ENCODE data around the gene ZNF69. TPM values are rescaled to one million over a fixed set of nuclear protein-coding genes. Genes with fewer than 3 reads are reported as not detected.
"Not testable (repeated sequence)": the region's sequence is repeated elsewhere in the genome, so short reads cannot be mapped to it uniquely, and the experiment has no call there.

The ZNF69 gene
- 6.4 and 7.5 TPM in 2 replicates for total RNA-seq (2022)
- percentile 70 among the genes with signal in this experiment for Bru-seq, nascent RNA
- BruChase-seq, experiment 1, labeled RNA remaining after a 2-hour chase = percentile 83 among the genes with signal in this experiment
- BruChase-seq, experiment 2, labeled RNA remaining after a 6-hour chase = percentile 77 among the genes with signal in this experiment
- long read RNA-seq, partial matches to known transcripts = 0 of 3 reads
- long read RNA-seq, other reads (novel, unspliced or antisense) = 1 of 3 reads

DNA sequence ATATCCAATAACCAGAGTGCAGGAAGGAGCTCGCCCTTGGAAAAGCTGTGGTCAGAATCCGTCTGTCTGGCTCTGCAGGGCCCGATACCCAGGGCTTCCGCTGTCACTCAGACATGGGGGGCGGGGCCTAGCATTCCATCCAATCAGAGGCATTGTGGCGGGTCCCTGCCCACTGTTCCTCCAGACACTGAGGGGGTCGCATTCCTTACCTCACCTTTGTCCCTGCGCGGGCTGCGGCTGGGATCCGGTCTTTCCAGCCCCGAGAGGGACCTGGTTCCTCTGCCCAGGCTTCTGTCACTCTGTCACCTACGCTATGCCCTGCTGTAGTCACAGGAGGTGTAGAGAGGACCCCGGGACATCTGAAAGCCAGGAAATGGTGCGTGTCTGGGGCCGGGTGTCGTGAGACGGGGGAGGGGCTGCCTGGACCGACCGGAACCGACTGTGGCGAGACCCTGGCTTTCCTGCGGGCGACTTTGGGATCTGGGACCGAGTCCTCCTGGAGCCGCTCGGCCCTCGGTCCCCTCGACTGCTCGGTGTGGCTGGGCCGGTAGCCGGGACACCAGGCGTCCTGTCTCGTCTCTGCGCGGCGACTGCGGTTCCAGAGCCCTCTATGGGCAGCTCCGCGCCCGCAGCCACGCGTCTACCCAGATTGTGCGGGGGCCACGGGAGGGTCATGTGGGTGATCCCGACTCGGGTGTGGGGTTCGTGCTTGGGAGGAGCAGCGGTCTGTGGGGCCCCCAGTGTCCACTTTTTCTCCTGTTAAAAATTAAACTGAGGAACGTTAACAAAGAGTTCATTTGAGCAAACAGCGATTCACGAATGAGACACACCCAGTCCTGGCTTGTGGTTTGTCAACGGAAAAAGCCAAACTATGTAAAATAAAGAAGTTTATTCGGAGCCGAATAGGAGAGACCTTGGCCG, at the start of gene ZNF69:
Gene ZNF69 (plus strand): TSS at position 172 of the 921 bp plus-strand sequence. CDS start 142 bp downstream, at position 314.
- H3K36me3 ChIP-seq (ENCODE audit: control insufficient read depth, insufficient read depth, low read length) = no peaks in the 10 kb centered on the region
- TF ChIP-seq, protein P1, sequence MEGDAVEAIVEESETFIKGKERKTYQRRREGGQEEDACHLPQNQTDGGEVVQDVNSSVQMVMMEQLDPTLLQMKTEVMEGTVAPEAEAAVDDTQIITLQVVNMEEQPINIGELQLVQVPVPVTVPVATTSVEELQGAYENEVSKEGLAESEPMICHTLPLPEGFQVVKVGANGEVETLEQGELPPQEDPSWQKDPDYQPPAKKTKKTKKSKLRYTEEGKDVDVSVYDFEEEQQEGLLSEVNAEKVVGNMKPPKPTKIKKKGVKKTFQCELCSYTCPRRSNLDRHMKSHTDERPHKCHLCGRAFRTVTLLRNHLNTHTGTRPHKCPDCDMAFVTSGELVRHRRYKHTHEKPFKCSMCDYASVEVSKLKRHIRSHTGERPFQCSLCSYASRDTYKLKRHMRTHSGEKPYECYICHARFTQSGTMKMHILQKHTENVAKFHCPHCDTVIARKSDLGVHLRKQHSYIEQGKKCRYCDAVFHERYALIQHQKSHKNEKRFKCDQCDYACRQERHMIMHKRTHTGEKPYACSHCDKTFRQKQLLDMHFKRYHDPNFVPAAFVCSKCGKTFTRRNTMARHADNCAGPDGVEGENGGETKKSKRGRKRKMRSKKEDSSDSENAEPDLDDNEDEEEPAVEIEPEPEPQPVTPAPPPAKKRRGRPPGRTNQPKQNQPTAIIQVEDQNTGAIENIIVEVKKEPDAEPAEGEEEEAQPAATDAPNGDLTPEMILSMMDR (IDR thresholded peaks at IDR 0.05; ENCODE audit: insufficient read depth in 1 of 2, low read depth in 1 of 2, low read length in 1 of 2, severe bottlenecking in 1 of 2, unreplicated experiment in 1 of 2) = no peak
- peak within 1 kb of the TSS; percentile 43 for H3K4me3 ChIP-seq (ENCODE audit: low read depth, low read length)
- Mint-ChIP-seq H3K36me3 (ENCODE audit: insufficient read depth, unreplicated experiment) (peaks cover 16% of the 10 kb centered on the region), H3K27ac (ENCODE audit: unreplicated experiment) (peak within 1 kb of the TSS; percentile 98), H3K27me3 (ENCODE audit: insufficient read depth, unreplicated experiment) (no peaks in the 10 kb centered on the region), H3K4me1 (ENCODE audit: low read depth, unreplicated experiment) (peaks cover 7% of the 10 kb centered on the region), H3K4me3 (ENCODE audit: unreplicated experiment) (peak within 1 kb of the TSS; percentile 90), H3K9me3 (ENCODE audit: unreplicated experiment) (peaks cover 29% of the 10 kb centered on the region)
- DNase-seq = peak; percentile 85 to 89
- H3K4me1 ChIP-seq = no peaks in the 10 kb centered on the region; the same call in 1 of the 2 replicates
- ChIA-PET CTCF (interaction anchor here (2.0 kb wide), 1 partner anchor 90 kb away, joined by 6 read pairs; no protein-coding TSS in a partner anchor), POLR2A (interaction anchor here (0.6 kb wide), 1 partner anchor 91 kb away, joined by 3 read pairs; no protein-coding TSS in a partner anchor)
- intact Hi-C loops (cut with micrococcal nuclease; ENCODE audit: unreplicated experiment) = loop anchor here (2.0 kb wide), 1 partner anchor 91 kb away; no protein-coding TSS in a partner anchor
- BruUV-seq (replicated peaks) = no TSS peak
- H3K27me3 ChIP-seq (replicated peaks; ENCODE audit: control insufficient read depth, insufficient read depth, low read length) = no peaks in the 10 kb centered on the region
- H3K9me3 ChIP-seq = peaks cover 6% of the 10 kb centered on the region

- CTCF ChIA-PET = interaction anchor here (0.9 kb wide), 1 partner anchor 46 kb away, joined by 4 read pairs; no protein-coding TSS in a partner anchor
- intact Hi-C loops (cut with micrococcal nuclease; ENCODE audit: unreplicated experiment) = no loop called here
- H3K9me3 Mint-ChIP-seq (ENCODE audit: unreplicated experiment) = peaks cover 3% of the 10 kb centered on the region
Measured at GRCh38 chr19:11843722-11844121, 43.9 kb upstream of the ZNF69 start.

DNA sequence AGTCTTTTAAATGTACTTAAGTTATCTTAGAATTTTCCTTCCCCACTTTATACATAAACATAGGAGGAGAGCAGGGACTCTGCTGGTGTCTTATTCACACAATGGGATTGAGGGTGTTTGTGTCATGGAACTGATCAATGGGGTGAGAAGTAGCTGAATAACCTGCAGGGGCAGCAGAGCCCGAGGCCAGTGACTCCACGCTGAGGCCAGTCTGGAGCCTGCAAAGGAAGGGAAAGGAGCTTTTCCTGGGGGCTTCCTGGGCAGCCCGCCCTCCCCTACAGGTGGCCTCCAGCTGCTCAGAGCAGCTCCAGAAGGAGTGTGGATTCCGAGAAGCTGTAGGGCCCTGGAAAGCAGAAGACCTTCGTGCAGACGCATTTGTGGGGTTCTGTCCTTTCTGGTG, 40.0 kb upstream of the ZNF69 start:
- BruUV-seq (replicated peaks); H3K27me3 Mint-ChIP-seq (ENCODE audit: insufficient read depth, unreplicated experiment); H3K4me1 ChIP-seq; H3K36me3 Mint-ChIP-seq (ENCODE audit: insufficient read depth, unreplicated experiment); intact Hi-C loops (cut with micrococcal nuclease; ENCODE audit: unreplicated experiment); CTCF ChIA-PET; POLR2A ChIA-PET; H3K27ac Mint-ChIP-seq (ENCODE audit: unreplicated experiment); H3K9me3 ChIP-seq; H3K4me3 ChIP-seq (ENCODE audit: low read depth, low read length); H3K27me3 ChIP-seq (replicated peaks; ENCODE audit: control insufficient read depth, insufficient read depth, low read length); H3K4me3 Mint-ChIP-seq (ENCODE audit: unreplicated experiment); DNase-seq; H3K9me3 Mint-ChIP-seq (ENCODE audit: unreplicated experiment); H3K4me1 Mint-ChIP-seq (ENCODE audit: low read depth, unreplicated experiment); H3K36me3 ChIP-seq (ENCODE audit: control insufficient read depth, insufficient read depth, low read length): not testable (repeated sequence)

More at GRCh38 chr19:11843722-11844121, 43.9 kb upstream of the ZNF69 start:
- Mint-ChIP-seq H3K27me3 (ENCODE audit: insufficient read depth, unreplicated experiment) (no peaks in the 10 kb centered on the region), H3K4me3 (ENCODE audit: unreplicated experiment) (no peak overlapping the region), H3K4me1 (ENCODE audit: low read depth, unreplicated experiment) (no peaks in the 10 kb centered on the region), H3K27ac (ENCODE audit: unreplicated experiment) (no peak overlapping the region), H3K36me3 (ENCODE audit: insufficient read depth, unreplicated experiment) (no peaks in the 10 kb centered on the region)
- Histone ChIP-seq H3K4me3 (ENCODE audit: low read depth, low read length) (no peak overlapping the region), H3K4me1 (no peaks in the 10 kb centered on the region), H3K36me3 (ENCODE audit: control insufficient read depth, insufficient read depth, low read length) (no peaks in the 10 kb centered on the region), H3K27me3 (replicated peaks; ENCODE audit: control insufficient read depth, insufficient read depth, low read length) (no peaks in the 10 kb centered on the region), H3K9me3 (no peaks in the 10 kb centered on the region)
- BruUV-seq (replicated peaks) = no TSS peak
- DNase-seq = no peak
- TF ChIP-seq, protein P1 (IDR thresholded peaks at IDR 0.05; ENCODE audit: insufficient read depth in 1 of 2, low read depth in 1 of 2, low read length in 1 of 2, severe bottlenecking in 1 of 2, unreplicated experiment in 1 of 2) = no peak
- POLR2A ChIA-PET = no interaction called here

Measured in Caco-2 (cell line).